HepG2 (cell line): Measurements from ENCODE around the gene ACTR1B.

Experiments used
- BCLAF1 ChIP-seq: fragments of 450-650 bp; IDR thresholded peaks from 2 replicates; pipeline ENCODE4 v1.6.1; 2017; ENCODE audit warnings: mild to moderate bottlenecking
- BORCS8-MEF2B ChIP-seq: sonication (generic); formaldehyde crosslinking; IDR thresholded peaks from 2 replicates; pipeline ENCODE4 v1.8.0; 2022; ENCODE audit warnings: mild to moderate bottlenecking, missing genetic modification reagents
- FOXA1 ChIP-seq, 2 experiments: fragments of 450-650 bp in 1 of 2; sonication (generic) in 1 of 2; formaldehyde crosslinking in 1 of 2; IDR thresholded peaks; 2 replicates each; pipeline versions ENCODE4 v1.4.0 to v1.6.1; 2016 to 2020; ENCODE audit warnings: missing genetic modification reagents in 1 of 2
- GABPA ChIP-seq, 2 experiments: IDR thresholded peaks; 2 replicates each; pipeline ENCODE4 v1.6.1; 2011 to 2016; ENCODE audit warnings: low read depth in 2 of 2, low read length in 1 of 2, missing biosample characterization in 1 of 2, missing genetic modification characterization in 1 of 2
- TCF12 ChIP-seq, 2 experiments: fragments of 450-650 bp in 1 of 2; sonication (generic) in 1 of 2; formaldehyde crosslinking in 1 of 2; IDR thresholded peaks; 2 replicates each; pipeline versions ENCODE4 v1.6.1 to v1.8.0; 2017 to 2022; ENCODE audit warnings: antibody characterized with exemption in 1 of 2, mild to moderate bottlenecking in 1 of 2, missing genetic modification reagents in 1 of 2, moderate library complexity in 1 of 2
- ZNF205 ChIP-seq: IDR thresholded peaks from 2 replicates; pipeline ENCODE4 v1.6.1; 2018; ENCODE audit warnings: missing biosample characterization, missing genetic modification reagents
- ZNF329 ChIP-seq: sonication (generic); formaldehyde crosslinking; IDR thresholded peaks from 2 replicates; pipeline ENCODE4 v1.9.0; 2021; ENCODE audit warnings: low read depth, mild to moderate bottlenecking, missing genetic modification reagents
- ZNF331 ChIP-seq: sonication (generic); formaldehyde crosslinking; IDR thresholded peaks from 2 replicates; pipeline ENCODE4 v1.4.0; 2020; ENCODE audit warnings: missing genetic modification reagents

- TF ChIP-seq GABPA (IDR thresholded peaks at IDR 0.05; ENCODE audit: low read depth, low read length) (no peak), GABPA (CRISPR knock-in tag; IDR thresholded peaks at IDR 0.05; ENCODE audit: low read depth) (no peak), ZNF331 (CRISPR knock-in tag) (no peak), TCF12 (IDR thresholded peaks at IDR 0.05) (no peak), TCF12 (CRISPR knock-in tag; IDR thresholded peaks at IDR 0.05) (no peak), ZNF205 (CRISPR knock-in tag) (no peak), BCLAF1 (no peak), BORCS8-MEF2B (CRISPR knock-in tag) (no peak), FOXA1 (IDR thresholded peaks at IDR 0.05) (no peak), FOXA1 (CRISPR knock-in tag; IDR thresholded peaks at IDR 0.05) (no peak), ZNF329 (CRISPR knock-in tag) (no peak)
These were observed 16.9 kb downstream of the ACTR1B start for GRCh38 chr2:97646977-97647376.
